G401.6 (cell line): ENCODE measurements around the gene SPOCK1.
"Not testable (repeated sequence)": the region's sequence is repeated elsewhere in the genome, so short reads cannot be mapped to it uniquely, and the experiment has no call there.

Experiments used
- FAIRE-seq: peaks from 2 replicates; lab custom pipeline; 2012; peaks lifted over from hg19 to GRCh38; lab: Jason Lieb, UNC

SPOCK1 gene

DNA sequence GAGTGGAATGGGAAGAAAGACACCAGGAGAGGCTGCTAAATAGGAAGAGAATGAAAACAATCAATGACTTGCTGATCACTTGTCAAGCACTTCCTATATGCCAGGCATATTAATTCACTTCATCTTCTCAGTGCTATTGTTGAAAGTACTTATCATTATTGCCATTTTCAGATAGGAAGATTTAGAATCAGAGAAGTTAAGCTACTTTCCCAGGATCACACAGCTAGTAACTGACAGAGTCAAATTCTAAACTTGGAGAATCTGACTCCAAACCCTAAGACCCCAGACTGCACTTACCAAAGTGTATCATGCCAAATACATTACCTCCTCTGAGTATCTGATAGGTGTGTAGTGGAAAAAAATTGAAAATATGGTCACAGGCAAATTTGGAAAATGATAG lies 236.3 kb downstream of the SPOCK1 start:
- no peak for FAIRE-seq

DNA sequence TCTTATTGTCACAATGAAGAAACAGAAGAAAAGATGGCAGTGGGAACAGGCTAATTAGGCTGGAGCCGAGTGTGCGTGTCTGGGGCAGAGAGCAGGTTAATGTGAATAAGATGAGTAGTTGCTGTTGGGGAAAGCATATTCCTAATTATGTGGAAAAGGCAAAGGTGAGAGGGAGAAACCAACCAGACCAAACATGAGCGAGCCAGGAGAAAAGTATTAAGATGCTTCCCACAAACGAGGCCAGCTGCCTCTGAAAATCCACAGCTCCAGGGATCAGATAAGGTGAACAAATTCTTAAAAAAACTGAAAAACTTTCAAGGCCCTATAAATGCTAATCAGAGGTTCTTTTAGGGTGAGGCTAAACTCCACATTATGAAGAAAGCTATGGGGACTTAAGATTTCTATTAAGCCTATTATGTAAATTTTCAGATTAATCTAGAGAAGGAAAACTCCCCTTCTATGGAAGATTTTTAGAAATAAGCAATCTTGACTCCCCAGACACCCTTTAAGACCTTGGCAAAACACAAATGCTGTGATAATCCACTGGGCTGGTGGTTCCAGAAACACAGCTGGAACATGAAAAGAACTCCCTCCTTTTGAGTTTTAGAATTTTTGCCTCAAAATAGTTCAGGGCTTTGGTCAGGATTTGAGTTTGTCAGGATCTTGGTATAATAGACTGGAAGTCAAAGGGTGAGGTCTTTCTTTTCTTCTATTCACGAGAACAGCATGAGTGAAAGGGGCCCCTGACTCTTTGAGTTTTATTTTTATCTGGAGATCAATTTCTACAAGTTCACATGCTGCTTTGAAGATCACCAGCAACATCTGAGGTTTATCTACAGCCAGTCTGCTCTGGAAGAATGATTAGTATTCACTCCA lies 238.1 kb downstream of the SPOCK1 start:
- FAIRE-seq, result no peak

DNA sequence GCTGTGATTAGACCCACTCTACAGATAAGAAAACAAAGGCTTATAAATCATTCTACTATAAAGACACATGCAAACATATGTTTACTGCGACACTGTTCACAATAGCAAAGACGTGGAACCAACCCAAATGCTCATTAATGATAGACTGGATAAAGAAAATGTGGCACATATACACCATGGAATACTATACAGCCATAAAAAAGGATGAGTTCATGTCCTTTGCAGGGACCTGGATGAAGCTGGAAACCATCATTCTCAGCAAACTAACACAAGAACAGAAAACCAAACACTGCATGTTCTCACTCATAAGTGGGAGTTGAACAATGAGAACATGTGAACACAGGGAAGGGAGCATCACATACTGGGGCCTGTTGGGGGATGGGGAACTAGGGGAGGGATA lies 240.0 kb downstream of the SPOCK1 start:
- not testable (repeated sequence) for FAIRE-seq

DNA sequence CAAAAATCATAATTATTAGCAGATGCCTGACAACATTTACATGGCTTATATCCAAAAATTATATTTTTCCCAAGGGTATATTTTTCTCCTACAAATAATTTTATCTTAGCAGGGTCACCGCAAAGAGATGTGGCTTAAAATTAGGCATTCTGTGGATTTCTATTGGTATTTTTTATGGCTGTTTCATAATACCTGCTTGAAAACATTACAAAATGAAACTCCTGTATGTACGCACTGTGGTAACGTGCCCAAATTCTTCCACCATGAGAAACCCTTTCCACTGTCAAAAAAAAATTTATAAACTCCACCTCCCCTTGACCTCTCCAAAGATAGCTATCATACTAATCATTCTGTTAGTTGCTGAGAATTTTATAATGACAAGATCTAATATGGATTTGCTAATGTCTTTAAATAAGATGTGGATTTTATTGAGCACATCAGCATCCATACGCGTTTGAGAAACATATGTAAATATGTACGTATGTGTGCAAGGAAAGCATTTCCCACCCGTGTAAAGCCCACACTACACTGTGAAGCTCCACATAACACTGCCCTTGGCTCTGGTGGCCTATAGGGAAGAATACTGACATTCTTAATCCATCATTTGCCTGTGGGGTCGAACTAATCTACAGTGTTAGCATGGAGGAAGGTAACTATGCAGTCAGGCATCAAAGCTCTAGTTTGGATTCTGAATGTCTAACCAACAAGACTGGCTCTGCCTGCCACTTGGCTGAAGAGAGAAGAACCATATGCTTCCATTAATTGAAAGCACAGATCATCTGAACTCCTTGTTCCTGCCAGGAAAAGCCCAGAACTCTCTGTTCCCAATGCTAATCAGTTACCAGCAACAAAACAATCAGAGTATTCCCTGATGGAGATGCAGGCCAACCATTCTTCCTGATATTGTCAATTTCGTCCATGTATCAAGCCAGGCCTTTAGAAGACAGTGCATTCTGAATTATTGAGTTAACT lies 244.7 kb downstream of the SPOCK1 start:
- no peak for FAIRE-seq

DNA sequence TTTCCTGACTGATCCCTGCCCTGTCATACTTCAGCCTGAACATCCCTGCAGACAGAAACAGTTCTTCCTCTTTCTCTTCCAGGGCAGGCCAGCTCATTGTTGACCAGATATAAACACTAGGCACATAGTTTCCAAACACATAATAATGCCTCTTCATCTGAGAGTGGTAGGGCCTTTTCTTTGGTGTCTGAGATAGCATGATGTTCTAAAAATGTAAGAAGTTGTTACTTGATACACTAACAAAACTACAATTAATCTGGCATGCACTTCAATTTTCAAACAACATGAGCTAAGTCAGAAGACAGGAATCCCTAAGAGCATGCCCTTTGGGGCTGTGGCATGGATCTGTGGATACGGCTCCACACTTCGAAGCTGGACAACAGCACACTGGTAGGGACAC lies 246.6 kb downstream of the SPOCK1 start:
- no peak for FAIRE-seq

DNA sequence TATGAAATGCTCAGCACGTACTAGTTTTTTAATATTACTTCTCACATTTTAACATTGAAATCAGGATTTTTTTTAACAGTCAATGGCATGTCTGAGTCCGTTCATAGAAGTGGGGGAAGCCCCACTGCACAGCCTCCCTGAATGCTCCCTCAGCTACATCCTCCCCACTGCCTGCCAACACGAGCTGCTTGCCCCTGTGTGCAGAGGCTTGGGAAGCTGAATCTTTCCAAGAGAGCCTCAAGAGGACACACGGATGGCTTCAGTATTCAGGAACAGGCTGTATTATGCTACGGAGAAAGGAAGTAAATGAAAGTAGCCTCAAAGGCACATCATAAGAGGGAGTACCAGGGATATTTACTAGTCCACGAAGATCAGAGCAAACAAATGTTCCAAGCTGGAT lies 248.7 kb downstream of the SPOCK1 start:
- FAIRE-seq, result no peak

DNA sequence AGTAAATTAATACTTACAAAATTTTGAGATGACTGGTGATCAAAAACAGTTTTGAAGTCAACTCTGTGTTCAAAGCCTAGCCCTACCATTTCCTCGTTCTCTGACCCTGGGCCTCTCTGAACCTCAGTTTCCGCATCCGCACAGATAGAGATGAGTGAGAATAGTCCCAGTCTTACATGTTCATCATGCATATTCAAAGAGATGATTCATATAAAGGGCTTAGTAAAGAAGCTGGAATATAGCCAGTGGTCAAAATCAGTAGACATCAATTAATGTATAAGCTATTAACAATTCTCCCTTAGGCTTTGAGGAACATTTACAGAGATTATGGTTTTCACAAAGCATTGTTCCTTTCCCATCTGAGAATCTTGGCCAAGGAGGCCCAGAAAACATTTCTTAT lies 250.6 kb downstream of the SPOCK1 start:
- FAIRE-seq, result no peak

DNA sequence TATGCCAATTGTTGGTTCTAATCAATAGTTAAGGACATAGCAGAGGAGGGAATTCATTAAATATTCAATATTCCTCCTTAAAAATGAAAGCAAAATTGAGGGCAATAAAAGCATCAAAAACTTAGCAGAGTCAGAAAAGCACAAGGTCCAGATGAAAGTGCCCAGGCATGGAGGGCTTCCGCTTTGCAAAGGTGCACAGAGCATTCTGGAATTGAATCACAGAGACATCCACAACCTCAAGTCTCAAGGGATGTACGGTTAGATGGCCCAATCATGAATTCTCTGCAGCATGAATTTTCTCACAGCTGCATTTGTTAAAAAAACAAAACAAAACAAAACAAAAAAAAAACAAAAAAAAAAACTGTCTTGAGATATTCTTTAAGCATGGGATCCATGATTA lies 253.7 kb downstream of the SPOCK1 start:
- FAIRE-seq, result no peak

DNA sequence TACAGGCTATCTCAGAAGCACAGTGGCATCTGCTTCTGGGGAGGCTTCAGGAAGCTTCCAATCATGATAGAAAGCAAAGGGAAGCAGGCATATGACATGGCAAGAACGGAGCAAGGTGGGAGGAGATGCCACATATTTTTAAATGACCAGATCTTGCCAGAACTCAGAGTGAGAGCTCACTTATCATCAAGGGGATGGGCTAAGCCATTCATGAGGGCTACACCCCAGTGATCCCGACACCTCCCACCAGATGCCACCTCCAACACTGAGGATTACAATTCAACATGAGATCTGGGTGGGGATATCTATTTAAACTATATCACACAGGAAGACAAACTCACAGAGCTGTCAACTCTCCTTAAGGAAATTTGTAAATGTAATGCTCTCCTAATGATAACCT lies 258.8 kb downstream of the SPOCK1 start:
- FAIRE-seq, result no peak

DNA sequence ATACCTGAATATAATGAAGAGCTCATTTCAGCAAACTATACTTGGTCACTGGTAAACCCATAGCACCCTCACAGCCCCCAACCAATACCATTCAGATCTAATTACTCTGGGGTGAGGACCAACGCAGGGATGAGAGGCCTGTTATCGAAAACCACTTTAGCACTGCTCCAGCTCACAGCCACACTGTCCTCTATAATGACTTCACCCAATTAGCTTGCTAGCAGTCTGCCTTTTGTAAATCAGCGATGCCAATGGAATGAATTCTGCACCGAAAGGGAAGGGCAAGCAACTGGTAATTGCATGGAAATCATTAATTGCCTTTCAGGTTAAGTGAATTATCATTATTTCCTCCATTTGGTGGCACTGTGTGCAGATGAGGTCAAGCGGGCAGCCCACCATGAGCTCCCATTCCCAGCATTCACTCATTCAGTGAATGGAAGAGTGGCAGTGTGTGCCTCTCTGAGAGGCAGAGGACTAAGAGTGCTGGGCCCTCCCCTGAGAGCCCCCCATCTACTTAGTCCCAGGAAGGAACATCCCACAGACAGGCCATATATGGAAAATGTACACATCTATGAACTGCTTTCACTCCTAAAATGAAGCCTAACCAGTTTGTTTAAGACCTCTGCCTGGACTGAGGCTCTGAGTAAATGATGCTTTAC lies 262.1 kb downstream of the SPOCK1 start:
- no peak for FAIRE-seq

DNA sequence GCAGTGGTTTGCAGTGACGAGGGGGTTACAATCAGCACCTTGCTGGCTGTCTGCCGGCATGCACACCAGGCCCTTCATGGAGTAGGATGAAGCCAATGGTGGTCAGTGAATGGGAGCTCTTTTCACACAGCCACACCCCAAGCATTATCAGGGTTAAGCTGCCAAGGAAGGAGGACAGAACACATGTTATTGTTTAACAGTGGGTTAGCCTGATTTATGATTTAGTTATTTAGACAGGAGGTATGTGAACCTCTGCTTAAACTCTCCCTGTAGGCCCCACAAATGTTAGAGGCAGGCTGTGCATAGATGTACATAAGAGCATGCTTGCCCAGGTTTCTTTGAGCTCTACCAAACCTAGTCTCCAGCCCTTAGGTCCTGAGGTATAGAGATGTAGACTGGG lies 262.9 kb downstream of the SPOCK1 start:
- FAIRE-seq, result no peak

DNA sequence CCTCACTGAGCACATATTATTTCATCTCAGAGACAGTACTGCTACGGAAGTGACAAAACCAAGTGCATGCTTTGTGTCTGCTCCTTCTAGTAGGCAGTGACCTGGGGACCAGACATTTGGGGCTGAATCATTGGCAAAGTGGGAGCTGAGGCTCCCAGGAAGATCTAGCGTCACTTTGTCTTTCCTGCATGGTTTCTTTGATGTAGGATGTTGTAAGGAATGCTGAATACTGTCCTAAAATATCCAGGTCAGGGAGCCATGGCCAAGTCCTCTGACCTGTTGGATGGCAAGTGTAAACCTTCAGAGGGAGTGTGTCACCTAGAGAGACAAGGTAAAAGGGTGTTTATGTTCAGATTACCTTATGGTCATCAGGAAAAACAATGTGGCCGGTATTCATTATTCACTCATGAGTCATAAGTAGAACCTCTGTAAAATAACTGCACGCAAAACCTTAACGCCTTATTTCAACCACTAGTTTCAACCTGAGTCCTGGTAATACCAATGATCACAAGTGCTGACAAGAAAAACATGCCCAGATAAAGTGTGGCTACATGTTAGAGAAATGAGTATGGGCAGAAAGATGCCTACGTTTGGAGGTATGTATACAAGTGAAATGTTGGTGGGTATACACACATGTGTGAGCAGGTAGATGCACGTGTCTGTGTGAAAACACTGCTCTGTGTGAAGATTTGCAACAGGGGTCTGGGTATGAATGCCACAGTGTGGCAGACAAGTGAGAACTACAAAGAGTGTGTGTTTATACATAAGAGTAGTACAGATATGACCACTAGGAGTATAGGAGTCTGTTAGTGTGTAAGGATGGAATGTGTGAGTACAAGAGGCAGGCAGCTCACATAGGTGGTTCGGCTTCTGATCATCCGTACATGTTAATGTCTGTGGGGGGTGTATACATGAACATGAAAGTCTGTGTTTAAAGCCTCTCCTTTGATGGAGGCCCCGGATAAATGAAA lies 263.9 kb downstream of the SPOCK1 start:
- FAIRE-seq, result no peak

DNA sequence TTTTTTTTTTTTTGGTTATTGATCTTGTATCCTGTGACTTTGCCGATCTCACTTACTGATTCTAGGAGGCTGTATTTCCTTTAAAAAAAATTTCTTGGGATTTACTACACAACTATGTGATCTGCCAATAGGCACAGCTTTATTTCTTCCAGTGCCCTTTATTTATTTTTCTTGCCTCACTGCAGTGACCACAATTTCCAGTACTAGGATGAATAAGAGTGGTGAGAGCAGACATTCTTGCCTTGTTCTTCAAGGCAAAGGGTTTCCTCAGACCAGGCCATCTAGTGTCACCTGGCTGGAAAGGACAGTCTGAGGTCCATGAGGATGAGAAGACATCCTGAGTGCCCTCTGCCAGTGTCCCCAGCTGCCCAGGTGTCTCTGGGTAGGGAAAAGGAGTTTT lies 265.4 kb downstream of the SPOCK1 start:
- FAIRE-seq, result no peak

DNA sequence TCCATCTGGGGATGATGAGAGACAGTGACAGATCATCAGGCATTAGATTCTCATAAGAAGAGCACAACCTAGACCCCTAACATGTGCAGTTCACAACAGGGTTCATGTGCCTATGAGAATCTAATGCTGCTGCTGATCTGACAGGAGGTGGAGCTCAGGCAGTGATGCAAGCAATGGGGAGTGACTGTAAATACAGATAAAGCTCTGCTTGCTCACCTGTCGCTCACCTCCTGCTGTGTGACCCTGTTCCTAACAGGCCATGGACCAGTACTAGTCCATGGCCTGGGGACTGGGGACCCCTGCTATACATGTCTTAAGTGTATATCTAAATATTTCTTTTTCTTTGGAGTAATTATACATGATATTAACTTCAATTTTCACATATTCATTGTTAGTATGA lies 265.8 kb downstream of the SPOCK1 start:
- FAIRE-seq, result not testable (repeated sequence)

DNA sequence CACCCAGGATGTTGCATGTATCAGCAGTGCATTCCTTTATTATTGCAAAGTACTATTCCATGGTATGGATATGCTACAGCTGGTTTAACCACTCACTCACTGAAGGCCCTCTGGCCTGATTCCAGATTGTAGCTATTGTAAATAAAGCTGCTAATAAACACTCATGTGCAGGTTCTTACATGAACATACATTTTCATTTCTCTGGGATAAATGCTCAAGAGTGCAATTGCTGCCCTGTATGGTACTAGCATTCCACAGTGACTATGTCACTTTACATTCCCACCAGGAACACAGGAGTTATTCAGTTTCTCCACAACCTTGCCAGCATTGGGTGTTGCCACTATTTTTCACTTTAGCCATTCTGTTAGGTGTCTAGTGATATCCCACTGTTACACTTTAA lies 267.6 kb downstream of the SPOCK1 start:
- FAIRE-seq, result no peak

DNA sequence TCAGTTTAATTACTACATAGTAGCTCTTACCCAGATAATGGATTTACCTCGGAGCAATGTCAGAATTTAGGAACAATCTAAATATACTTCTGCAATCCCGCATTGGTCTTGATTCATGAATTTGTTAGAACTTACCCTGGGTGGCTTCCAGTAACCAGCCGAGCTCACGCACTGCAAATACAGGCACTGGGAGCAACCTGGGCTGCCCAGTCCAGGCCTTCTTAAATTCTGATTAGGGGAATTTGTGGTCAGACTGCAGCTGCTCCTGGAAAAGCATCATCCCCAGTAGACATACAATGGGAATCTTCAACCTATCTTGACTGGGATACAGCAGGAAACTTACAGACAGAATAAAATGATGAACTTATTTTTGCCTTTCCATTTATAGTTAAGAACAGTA lies 270.3 kb downstream of the SPOCK1 start:
- FAIRE-seq, result no peak

DNA sequence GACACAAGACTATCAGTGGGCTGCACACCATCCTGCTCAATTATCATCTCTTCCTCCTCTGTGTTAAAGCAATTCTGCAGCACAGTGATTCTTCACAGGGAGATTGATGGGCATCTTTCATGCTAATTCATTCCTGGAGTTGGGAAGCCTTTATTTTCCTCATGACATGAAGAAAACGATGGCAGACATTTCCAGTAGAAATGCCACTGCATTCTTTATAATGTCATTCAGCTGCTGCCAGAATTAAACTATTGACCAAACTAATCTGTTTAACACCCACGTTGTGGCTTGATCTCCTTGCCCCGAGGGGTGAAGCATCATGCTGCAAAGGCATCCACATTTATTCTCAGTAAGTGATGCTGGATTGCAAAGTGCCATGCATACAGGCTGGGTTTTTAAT lies 273.0 kb downstream of the SPOCK1 start:
- FAIRE-seq, result no peak

DNA sequence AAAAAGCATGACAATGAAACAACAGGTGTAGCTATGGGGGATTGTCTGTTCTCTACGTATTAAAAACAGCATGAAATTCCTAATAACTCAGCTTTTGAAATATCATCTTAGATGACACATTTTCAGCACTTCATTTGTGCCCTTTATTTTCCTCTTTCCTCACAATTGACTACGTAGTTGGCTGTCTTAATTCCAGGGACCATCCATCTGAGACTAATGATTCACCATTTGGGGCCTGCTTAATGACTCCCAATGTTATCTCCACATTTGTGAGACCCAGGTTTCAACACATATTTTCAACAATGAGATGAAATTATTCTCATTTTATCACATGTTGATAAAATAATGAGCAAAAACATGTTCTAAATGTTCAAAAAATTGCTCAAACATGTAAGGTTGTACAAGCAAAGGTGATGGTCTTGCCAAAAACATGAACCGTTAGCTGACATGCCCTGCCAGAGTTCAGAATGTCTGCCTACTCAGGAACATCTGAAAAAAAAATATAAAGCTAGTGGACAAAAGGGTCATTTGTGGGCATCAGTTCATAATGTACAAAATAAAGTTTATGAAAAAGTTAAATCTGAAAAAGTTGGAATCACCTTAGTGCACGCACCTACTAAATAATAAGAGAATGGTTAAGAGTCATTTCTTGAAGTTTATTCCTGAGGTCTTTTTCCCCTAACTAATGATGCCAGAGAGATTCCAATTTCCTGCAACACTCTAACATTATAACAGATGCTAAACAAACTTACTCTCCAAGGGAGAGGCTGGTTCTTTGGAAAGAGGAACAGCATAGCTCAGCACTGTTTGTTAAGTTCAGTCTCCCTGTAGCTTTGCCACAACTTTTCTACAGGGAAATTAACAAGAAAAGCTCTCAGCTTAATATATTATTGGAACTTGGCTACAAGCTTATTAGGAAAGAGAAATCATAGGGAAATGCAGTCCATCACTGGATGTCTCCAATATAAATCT lies 275.5 kb downstream of the SPOCK1 start:
- no peak for FAIRE-seq

DNA sequence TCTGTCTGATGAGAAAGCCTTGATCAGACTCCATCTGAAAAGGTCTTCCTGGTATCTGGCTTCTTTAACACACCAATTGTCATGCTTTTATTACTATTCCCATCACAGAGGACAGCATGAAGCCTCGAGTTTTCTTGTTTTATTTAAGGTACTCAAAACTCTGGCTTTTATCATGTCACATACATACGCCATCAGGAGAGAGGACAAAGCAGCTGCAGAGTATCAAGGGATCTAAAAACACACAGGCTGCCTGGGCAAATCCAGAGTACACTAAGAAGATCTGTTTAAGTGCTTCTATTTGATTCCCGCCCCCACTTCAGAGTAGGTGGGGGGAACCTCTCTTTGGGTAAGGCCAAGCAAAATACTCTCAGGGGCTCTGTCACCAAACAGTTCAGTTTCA lies 277.2 kb downstream of the SPOCK1 start:
- FAIRE-seq, result no peak

DNA sequence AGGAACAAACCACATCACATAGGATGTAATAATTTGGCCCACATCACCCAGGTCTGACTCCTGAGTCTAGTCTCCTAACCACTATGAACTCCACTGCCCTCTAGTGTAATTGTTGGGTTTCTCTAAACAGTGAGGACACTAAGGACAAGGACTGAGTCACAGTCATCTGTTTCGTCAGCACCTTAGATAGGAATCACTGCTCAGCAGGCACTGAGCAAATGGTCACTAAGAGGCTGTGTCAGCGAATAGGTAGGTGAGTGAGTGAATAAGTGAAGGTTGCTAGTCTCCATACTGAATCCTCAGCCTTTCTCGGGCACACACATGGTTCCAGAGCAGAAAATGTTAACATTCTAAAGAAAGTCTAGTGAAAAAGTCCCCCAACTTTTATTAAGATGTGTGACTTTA lies 278.6 kb downstream of the SPOCK1 start:
- no peak for FAIRE-seq
